Inferior parietal cortex (tissue), 1 donor: Measurements from ENCODE around the gene TRPM2.
A peak's percentile ranks its signal among the peaks of the same experiment; 100 is the strongest.
"Not testable (repeated sequence)": the region's sequence is repeated elsewhere in the genome, so short reads cannot be mapped to it uniquely, and the experiment has no call there.

Experiments used
- DNase-seq: peaks from one replicate; pipeline ENCODE4 v3.0.0-alpha.2; 2016; ENCODE audit errors: extremely low spot score

The TRPM2 gene

GRCh38 chr21:44335266-44336059 lies 18.0 kb upstream of the TRPM2 start:
- no peak for DNase-seq

DNA sequence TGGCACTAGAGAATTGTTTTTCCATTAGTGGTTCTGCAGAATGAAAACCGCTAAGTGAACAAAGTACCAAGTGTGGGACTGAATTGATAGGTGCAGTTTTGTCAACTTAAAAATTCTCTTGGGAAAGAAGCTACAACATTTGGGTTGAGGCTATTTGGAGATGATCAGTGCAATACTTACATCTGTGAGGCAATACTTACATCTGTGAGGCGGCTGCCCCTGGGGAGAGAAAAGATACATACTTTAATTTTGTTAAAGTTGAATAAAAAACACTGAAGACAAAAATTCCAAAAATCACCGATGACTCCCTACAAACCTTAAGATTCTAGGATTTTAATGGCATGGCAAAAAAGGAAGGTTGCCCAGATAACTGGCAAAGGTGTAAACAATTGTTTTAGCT lies 16.0 kb upstream of the TRPM2 start:
- no peak for DNase-seq

DNA sequence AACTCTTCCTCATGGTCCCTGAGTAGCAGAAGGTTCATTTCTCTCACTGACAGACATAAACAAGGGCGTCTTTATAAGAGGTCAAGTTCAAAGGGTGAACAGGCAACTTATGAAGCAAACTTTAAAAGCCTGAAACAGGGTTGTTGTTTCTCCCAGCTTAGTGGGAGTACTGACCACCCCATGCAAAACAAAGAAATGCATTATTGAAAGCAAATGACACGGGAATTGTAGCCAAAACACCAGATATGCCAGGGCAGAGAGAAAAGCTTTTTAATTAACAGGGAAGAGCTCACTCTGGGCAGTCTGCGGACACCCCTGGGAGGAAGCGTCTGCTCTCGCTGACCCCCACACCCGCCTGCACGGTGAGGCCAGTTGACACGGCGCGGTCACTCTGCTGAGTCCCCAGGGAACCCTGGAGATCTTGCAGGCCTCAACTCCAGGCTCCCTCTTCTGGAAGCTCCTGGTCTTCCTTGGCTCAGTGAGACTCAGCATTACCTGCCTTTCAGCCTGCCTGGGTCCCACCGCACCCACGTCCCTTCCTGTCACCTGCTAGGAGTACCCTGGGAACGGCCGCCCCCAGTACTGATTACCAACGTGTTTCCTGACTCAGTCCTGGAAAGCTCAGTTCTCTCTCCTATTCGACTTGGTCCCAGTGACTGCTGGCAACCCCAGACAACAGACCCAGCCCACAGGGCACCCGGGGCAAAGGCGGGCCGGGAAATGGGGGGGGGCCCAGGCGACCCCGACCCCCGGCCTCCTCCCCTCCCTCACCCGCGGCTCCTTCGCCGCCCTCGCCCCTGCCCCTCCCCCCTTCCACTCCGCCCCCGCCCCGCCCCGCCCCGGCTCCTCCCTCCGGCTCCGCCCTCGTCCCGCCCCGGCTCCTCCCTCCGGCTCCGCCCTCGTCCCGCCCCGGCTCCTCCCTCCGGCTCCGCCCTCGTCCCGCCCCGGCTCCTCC lies 15.2 kb upstream of the TRPM2 start:
- peak; percentile 62 for DNase-seq

- peak; percentile 94 for DNase-seq
Observed at GRCh38 chr21:44338971-44339910, 14.2 kb upstream of the TRPM2 start, which contains the start of gene CFAP410. Gene CFAP410, minus strand, starts transcription at chr21:44339390. Its CDS starts 196 bp downstream, at chr21:44339194.

DNA sequence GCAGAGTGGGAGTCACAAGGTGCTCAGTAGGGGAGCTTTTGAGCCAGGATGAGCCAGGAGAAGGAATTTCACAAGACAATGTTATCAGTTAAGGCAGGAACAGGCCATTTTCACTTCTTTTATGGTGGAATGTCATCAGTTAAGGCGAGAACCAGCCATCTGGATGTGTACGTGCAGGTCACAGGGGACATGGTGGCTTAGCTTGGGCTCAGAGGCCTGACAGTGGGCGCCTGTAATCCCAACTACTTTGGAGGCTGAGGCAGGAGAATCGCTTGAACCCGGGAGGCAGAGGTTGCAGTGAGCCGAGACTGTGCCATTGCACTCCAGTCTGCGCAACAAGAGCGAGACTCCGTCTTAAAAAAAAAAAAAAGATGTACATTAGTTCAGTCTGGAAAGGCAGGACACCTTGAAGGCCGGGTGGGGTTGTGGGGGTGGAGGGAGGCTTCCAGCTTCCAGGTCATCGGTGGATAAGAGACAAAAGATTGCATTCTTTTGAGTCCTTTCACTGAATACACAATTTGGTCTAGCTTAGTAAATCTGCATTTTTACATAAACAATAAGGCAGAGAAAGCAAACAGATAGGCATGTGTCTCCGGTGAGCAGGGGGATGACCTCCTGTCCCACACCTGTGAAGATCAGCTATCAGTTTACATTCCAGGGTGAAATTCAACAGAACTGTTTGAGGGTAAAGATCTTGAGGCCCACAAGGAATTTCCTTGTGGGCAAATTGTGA lies 11.5 kb upstream of the TRPM2 start:
- DNase-seq, result not testable (repeated sequence)

GRCh38 chr21:44342981-44343380 lies 10.4 kb upstream of the TRPM2 start:
- not testable (repeated sequence) for DNase-seq

DNA sequence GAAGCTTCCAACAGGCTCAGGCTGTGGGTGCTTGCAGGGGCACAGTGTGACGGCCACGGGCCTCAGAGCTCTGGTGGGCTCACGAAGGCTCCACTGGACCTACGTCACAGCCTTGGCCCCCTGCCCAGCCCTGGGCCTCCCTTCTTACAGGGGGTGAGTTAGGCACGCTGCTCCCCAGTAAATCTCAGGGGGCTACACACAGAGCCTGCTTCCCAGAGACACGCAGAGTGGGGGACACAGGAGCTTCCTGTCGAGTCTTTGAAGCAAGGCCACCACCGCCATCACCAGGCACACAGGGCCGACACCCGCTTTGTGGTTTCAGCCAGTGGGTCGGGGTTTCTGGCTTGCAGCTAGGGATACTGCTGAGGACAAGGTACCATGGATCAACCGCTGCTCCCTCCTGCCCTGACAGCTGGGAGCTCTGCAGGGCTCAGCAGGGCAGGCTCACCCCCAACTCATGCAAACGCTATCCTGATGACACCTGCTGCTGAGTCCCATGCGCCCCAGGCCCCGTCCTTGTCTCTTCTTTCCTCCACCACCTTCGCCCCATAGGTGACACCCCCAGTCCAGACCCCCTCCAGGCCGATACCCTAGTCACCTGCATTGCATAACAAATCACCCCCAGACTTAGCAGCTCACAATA lies 8.8 kb upstream of the TRPM2 start:
- DNase-seq, result no peak

GRCh38 chr21:44345495-44345894 lies 7.9 kb upstream of the TRPM2 start:
- DNase-seq, result no peak

- DNase-seq, result no peak
Observed at GRCh38 chr21:44347911-44348451, 5.4 kb upstream of the TRPM2 start.

GRCh38 chr21:44348861-44349260 lies 4.6 kb upstream of the TRPM2 start:
- no peak for DNase-seq

- no peak for DNase-seq
Observed at GRCh38 chr21:44349416-44349846, 4.0 kb upstream of the TRPM2 start.

DNA sequence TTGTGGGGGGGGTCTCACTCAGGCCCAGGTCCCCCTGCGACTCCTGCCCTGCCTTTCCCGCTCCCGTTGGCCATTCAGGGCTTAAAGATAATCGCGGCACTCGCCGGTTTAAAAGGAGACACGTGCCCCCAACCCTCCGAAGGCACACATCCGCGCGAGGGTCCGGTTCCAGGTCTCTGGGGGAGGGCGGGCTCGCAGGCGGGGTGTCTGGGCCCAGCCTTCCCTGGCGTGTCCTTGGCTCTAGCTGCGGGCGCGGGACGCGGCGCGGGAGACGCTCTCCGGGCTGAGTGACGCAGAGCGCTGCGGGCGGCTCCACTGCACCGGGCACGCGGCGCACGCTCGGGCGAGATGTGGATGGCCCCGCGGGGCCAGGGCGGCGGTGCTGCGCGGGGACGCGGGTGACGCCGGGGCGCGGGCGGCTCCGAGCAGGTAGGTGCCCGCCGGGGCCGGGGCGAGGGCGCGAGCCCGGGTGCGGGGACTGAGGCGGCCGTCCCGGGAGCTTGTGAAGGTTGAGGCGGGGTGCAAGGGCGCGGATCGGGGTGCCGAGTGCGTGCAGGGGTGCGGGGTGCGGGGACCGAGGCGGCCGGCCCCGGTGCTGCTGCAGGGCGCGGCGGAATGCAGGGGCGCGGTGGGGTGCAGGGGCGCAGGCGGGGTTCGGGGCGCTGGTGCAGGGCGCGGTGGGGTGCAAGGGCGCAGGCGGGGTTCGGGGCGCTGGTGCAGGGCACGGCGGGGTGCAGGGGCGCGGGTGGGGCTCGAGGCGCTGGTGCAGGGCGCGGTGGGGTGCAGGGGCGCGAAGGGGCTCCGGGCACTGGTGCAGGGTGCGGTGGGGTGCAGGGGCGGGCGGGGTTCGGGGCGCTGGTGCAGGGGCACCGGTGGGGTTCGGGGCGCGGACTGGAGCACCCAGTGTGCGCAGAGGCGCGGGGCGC lies 3.3 kb upstream of the TRPM2 start:
- no peak for DNase-seq

DNA sequence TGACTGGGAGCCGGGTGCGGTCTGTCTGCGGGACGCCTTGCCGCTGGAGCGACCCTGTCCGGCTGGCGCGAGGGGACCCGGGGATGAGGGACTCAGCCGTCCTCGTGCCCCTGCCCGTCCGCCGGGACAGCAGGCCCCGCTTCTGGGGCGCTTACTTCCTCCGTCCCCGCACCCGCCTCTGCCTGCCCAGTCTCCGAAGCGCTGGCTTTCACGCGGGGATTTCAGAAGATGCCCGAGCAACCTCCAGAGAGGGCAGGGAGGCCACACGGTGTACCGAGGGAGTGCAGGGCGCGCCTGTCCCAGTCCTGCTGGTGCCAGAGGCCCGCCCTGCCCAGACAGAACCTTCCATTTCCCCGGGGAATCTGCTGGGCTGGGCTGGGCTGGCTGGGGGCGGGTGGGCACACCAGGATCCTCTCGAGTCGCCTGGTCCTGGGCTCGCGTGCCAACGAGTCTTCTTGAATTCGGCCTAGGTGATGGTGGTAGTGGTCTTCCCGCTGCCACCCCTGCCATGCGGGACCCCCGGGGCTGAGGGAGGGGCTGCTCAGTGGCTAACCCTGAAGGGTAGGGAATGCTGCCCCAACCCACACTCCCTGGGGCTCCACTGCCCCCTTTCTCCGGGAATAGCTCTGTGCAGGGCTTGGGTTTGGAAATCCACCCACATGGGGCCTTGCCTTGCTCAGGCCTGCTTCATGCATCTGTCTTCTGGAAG lies 2.5 kb upstream of the TRPM2 start:
- DNase-seq, result peak; percentile 6

GRCh38 chr21:44351535-44352252 lies 1.7 kb upstream of the TRPM2 start:
- no peak for DNase-seq

DNA sequence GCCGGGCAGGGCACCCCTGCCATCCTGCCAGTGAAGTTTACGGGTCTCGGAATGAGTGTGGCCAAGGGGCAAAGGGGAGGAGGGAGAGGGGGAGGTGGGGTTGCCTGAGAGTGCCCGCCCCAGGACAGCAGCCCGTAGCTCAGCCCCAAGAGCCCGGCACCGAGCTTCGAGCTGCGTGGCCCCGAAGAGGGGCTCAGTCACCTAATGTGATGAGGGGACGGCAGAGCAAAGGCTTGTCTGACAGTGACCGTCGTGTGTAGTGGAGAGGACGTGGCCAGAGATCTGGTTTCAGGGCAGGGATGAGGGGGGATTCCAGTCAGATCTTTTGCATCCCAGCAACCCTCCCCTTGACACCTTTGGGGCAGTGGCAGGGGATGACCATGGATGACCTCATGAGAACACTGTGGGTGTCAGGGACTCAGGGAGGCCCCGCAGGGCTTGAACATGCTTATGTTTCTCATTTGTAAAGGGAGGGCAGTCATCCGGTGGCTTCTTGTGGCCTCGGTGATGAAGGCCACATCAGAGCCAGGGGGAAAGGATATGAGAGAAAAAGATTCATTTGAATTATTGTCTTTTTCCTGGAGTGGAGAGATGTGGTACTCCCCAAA lies 1.1 kb upstream of the TRPM2 start:
- no peak for DNase-seq

GRCh38 chr21:44354001-44354405 lies 582 bp downstream of the TRPM2 start:
- DNase-seq, result no peak
